Measurements from ENCODE around the gene MSI2.

The MSI2 gene

GRCh38 chr17:57651451-57651850 is 395.1 kb downstream of the MSI2 start:
- peaks cover 19% of the 10 kb centered on the region for H3K36me3 ChIP-seq
- H3K27me3 ChIP-seq, result no peaks in the 10 kb centered on the region
- no peaks in the 10 kb centered on the region for H3K9me3 ChIP-seq
- no peaks in the 10 kb centered on the region; the same call in 1 of the 2 replicates for H3K4me1 ChIP-seq
- no peak for DNase-seq
- TF ChIP-seq, protein P1, sequence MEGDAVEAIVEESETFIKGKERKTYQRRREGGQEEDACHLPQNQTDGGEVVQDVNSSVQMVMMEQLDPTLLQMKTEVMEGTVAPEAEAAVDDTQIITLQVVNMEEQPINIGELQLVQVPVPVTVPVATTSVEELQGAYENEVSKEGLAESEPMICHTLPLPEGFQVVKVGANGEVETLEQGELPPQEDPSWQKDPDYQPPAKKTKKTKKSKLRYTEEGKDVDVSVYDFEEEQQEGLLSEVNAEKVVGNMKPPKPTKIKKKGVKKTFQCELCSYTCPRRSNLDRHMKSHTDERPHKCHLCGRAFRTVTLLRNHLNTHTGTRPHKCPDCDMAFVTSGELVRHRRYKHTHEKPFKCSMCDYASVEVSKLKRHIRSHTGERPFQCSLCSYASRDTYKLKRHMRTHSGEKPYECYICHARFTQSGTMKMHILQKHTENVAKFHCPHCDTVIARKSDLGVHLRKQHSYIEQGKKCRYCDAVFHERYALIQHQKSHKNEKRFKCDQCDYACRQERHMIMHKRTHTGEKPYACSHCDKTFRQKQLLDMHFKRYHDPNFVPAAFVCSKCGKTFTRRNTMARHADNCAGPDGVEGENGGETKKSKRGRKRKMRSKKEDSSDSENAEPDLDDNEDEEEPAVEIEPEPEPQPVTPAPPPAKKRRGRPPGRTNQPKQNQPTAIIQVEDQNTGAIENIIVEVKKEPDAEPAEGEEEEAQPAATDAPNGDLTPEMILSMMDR (IDR thresholded peaks at IDR 0.05; ENCODE audit: low read depth, low read length), result no peak
- no peak overlapping the region for H3K4me3 ChIP-seq (ENCODE audit: low read depth, low read length)

GRCh38 chr17:57651996-57652395 is 395.7 kb downstream of the MSI2 start:
- TF ChIP-seq, protein P1 (IDR thresholded peaks at IDR 0.05; ENCODE audit: low read depth, low read length), result no peak
- H3K36me3 ChIP-seq, result peaks cover 23% of the 10 kb centered on the region
- no peaks in the 10 kb centered on the region for H3K9me3 ChIP-seq
- no peaks in the 10 kb centered on the region; the same call in 1 of the 2 replicates for H3K4me1 ChIP-seq
- H3K4me3 ChIP-seq (ENCODE audit: low read depth, low read length), result no peak overlapping the region
- H3K27me3 ChIP-seq, result no peaks in the 10 kb centered on the region
- DNase-seq, result no peak

DNA sequence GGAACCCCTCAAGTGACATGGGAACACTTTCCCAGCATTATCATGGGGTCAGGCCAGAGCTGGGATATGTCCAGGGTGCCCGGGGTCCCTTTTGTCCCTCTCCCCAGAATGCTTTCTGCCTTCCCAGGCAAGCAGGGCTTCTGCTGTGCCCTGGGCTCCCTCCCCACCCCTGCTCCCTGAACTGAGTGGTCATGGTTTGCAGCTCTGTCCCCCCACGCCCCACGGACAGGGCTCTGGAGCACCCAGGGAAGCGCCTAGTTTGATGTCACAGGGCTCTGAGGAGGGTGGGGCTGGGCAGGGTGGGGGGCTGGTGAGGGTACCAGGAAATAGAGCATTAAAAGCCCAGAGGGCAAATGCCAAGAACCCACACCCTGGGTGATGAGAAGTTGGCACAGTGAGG is 396.5 kb downstream of the MSI2 start:
- TF ChIP-seq, protein P1 (IDR thresholded peaks at IDR 0.05; ENCODE audit: low read depth, low read length), result no peak
- no peaks in the 10 kb centered on the region; the same call in 1 of the 2 replicates for H3K4me1 ChIP-seq
- no peaks in the 10 kb centered on the region for H3K9me3 ChIP-seq
- no peaks in the 10 kb centered on the region for H3K27me3 ChIP-seq
- no peak overlapping the region for H3K4me3 ChIP-seq (ENCODE audit: low read depth, low read length)
- DNase-seq, result no peak
- peaks cover 29% of the 10 kb centered on the region for H3K36me3 ChIP-seq

GRCh38 chr17:57653279-57653678 is 397.0 kb downstream of the MSI2 start:
- TF ChIP-seq, protein P1 (IDR thresholded peaks at IDR 0.05; ENCODE audit: low read depth, low read length), result no peak
- DNase-seq, result no peak
- Histone ChIP-seq H3K36me3 (peaks cover 33% of the 10 kb centered on the region), H3K9me3 (no peaks in the 10 kb centered on the region), H3K4me1 (no peaks in the 10 kb centered on the region; the same call in 1 of the 2 replicates), H3K27me3 (no peaks in the 10 kb centered on the region), H3K4me3 (ENCODE audit: low read depth, low read length) (no peak overlapping the region)

DNA sequence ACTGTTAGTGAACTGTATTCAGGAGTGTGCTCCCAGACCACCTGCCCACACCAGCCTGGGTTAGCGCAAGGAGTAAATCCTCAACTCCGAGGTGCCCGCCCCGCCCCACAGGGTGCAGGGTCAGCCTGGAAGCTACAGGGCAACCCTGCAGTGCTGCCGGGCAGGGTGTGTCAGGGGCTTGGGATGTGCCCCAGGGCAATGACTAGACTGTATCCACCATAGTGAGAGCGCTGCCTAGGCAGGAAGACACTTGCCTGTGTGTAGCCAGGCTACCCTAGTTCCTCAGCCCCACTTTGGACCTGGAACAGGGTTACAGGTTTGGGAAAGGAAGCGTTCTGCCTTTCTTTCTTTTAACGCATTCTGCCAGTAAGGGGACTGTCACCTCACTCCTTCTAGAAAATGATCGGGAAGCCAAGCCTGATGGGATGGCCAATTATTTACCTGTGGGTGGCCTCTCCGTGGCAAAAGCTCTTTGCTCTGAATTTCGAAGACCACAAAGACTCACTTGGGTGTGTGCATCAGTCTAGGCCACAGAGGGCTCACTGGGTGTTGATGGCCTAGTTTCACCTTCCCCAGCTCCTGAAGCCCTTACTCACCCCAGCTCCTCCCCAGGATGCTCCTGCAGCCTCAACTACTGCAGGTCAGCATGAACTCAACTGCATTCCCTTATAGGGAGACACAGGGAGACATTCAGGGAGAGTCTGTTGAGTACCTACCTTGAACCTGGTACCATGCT is 397.9 kb downstream of the MSI2 start:
- Histone ChIP-seq H3K36me3 (peaks cover 33% of the 10 kb centered on the region), H3K9me3 (no peaks in the 10 kb centered on the region), H3K4me3 (ENCODE audit: low read depth, low read length) (no peak overlapping the region), H3K4me1 (no peaks in the 10 kb centered on the region; the same call in 1 of the 2 replicates), H3K27me3 (no peaks in the 10 kb centered on the region)
- no peak for DNase-seq
- TF ChIP-seq, protein P1 (IDR thresholded peaks at IDR 0.05; ENCODE audit: low read depth, low read length), result no peak

DNA sequence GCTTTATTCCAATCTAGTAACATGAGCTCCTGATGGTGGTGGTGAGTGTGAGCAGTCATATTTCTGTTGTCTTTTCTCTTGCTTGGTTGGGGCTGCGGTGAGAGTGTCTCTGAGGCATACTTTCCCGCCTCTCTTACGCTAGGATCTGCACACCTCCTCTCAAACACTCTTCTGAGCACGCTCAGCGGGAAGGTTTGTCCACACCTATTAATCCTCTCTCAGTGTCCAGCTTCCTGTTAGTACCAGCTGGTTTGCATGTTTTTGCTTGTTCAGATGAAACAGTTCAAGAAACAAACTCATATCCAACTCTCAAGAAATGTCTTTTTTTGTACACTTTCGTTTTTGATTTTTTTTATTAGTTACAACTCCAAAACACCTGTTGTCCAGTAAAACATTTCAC is 399.2 kb downstream of the MSI2 start:
- H3K9me3 ChIP-seq, result no peaks in the 10 kb centered on the region
- no peak for DNase-seq
- H3K27me3 ChIP-seq, result no peaks in the 10 kb centered on the region
- no peak overlapping the region for H3K4me3 ChIP-seq (ENCODE audit: low read depth, low read length)
- peaks cover 37% of the 10 kb centered on the region for H3K36me3 ChIP-seq
- TF ChIP-seq, protein P1 (IDR thresholded peaks at IDR 0.05; ENCODE audit: low read depth, low read length), result no peak
- H3K4me1 ChIP-seq, result no peaks in the 10 kb centered on the region; the same call in 1 of the 2 replicates
